ES-I3 (cell line): ENCODE results near the gene P3H1.

ENCODE experiments used
- H3K36me3 ChIP-seq: 2 replicates; pipeline ENCODE4 v1.6.1; 2013; ENCODE audit warnings: mild to moderate bottlenecking, low read length, control low read depth, moderate library complexity; ENCODE audit not compliant: insufficient read depth
- H3K4me1 ChIP-seq: 2 replicates; pipeline ENCODE4 v1.6.1; 2013; ENCODE audit warnings: mild to moderate bottlenecking, control low read depth, low read length; ENCODE audit not compliant: insufficient read depth
- H3K9ac ChIP-seq: 2 replicates; pipeline ENCODE4 v1.6.1; 2013; ENCODE audit warnings: low read depth, mild to moderate bottlenecking, low read length, moderate library complexity
- H3K9me3 ChIP-seq: 2 replicates; pipeline ENCODE4 v1.6.1; 2013; ENCODE audit warnings: mild to moderate bottlenecking, low read length, moderate library complexity; ENCODE audit not compliant: control insufficient read depth, insufficient read depth

P3H1 gene

DNA sequence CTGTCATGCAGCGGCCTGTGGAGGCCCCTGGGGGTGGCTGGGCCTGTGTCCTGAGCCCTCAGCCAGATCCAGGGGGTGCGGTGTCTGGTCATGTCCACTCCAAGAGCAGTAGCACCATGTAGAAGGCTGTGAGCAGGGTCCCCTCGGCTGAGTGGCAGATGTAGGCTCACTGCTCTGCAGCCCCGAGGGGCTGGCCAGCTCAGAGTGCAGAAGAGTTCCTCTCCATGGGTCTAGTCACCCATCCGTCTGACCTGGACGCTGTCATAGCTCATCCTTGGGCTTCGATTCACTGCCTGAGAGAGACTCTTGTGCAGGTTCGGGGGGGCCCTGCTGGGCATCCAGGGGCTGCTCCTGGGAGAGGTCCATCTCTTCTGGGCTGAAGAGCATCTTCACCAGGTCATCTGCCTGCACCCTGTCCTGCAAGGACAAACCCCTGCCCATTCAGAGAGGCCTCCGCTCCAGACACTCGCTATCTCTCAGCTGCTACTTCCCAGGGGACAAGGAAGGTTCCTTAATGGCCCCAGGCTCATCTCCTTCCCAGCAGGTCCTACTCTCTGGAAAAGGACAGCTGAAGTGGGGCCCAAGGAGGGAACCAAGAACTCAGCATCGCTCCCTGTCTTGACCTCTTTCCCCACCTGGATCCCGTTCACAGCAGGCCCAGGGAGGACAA, 20.3 kb downstream of the P3H1 start:
- H3K36me3 ChIP-seq: peaks cover 13% of the 10 kb centered on the region; the same call in 1 of the 2 replicates
- H3K9me3 ChIP-seq: no peaks in the 10 kb centered on the region; the same call in 1 of the 2 replicates
- no peak overlapping the region for H3K9ac ChIP-seq
- peaks cover 9% of the 10 kb centered on the region for H3K4me1 ChIP-seq

DNA sequence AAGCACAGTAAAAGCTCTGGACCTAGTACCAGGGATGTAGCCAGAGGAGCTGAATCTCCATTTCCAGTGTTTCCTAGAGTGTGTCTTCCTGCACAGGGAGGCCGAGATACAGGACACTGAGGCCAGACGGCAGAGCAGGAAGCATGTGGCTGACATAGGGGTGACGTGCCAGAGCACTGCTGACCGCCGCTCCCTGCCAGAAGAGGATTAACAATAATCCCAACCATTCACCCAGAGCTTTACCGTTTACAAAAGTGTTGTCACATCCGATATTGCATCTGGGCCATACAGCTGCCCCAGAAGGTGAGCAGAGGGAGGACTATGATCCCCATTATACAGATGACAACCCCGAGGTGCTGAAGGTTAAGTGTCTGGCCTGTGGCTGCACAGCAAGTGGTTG, 21.0 kb downstream of the P3H1 start:
- Histone ChIP-seq H3K36me3 (peaks cover 12% of the 10 kb centered on the region; the same call in 1 of the 2 replicates), H3K9ac (no peak overlapping the region), H3K9me3 (no peaks in the 10 kb centered on the region; the same call in 1 of the 2 replicates), H3K4me1 (peaks cover 14% of the 10 kb centered on the region)

DNA sequence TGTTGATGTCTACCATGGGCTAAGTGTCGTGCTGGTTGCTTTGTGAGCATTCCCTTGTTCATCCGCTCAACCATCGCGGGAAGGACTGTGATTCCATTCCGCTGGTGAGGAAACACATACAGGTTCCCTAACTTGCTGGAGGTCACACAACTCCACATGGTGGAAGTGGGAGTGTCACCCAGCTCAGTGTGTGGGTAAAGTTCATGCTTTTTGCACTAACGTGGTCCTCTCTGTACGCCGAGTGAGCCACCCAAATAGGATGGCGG, 22.7 kb downstream of the P3H1 start:
- no peaks in the 10 kb centered on the region for H3K9me3 ChIP-seq
- peaks cover 6% of the 10 kb centered on the region; the same call in 1 of the 2 replicates for H3K36me3 ChIP-seq
- H3K4me1 ChIP-seq: peaks cover 25% of the 10 kb centered on the region
- no peak overlapping the region for H3K9ac ChIP-seq

GRCh38 chr1:42743317-42744147, 23.3 kb downstream of the P3H1 start:
- H3K4me1 ChIP-seq: peaks cover 30% of the 10 kb centered on the region
- no peak overlapping the region for H3K9ac ChIP-seq
- no peaks in the 10 kb centered on the region for H3K9me3 ChIP-seq
- H3K36me3 ChIP-seq: peaks cover 6% of the 10 kb centered on the region; the same call in 1 of the 2 replicates

DNA sequence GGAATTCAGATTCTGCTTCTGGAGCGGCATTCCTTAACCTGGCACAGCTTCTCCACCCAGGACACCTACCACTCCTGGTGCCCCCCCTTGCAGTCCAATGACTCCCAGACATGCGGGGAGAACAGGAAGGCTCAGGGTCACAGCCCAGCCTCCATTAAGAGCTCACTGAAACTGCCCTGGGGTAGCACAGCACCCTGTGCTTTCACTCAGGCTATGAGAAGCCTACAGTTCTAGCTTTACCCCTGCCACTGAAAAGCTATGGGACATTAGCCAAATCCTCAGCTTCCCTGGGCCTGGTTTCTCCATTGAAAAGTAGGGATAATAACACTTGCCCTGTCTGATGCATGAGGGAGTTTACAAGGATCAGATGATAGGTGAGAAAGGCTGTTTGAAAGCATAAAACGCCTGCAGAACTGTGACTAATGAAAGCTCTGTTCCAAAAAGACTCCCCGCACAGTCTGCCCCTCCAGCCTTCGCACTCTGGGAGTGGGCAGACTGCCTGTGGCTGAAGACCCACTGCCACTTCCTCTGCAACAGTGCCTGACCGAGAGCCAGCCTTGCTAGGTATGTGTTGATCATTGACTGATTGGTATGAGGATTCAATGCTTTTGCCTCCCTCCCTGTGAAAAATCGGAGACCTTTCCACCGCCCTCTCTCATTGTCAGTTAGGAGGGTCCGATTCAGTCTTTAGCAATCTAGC, 24.1 kb downstream of the P3H1 start:
- Histone ChIP-seq H3K36me3 (peaks cover 6% of the 10 kb centered on the region; the same call in 1 of the 2 replicates), H3K9ac (no peak overlapping the region), H3K4me1 (peaks cover 30% of the 10 kb centered on the region), H3K9me3 (no peaks in the 10 kb centered on the region)

DNA sequence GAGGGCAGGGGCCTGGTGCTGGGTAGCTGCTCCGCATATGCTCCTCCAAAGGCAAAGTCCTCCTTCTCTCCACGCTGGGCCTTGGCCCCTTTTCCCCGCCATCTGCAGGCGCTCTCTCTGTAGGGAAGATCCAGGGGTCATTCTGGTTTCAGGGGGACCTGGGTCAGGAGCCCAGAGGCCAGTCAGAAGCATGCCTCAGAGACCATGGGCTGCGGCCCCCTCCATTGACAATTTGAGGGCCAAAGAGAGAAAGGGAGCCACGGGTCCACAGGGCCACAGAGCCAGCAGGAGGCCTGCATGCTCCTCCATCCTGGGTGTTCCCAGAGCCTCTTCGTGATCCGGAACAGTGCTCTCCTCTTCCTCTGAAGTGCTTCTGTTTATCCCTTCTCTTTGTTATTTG, 24.7 kb downstream of the P3H1 start:
- no peaks in the 10 kb centered on the region for H3K9me3 ChIP-seq
- H3K36me3 ChIP-seq: peaks cover 6% of the 10 kb centered on the region; the same call in 1 of the 2 replicates
- H3K4me1 ChIP-seq: peaks cover 30% of the 10 kb centered on the region
- H3K9ac ChIP-seq: no peak overlapping the region

GRCh38 chr1:42741706-42742105, 25.1 kb downstream of the P3H1 start:
- peaks cover 30% of the 10 kb centered on the region for H3K4me1 ChIP-seq
- H3K36me3 ChIP-seq: peaks cover 6% of the 10 kb centered on the region; the same call in 1 of the 2 replicates
- H3K9me3 ChIP-seq: no peaks in the 10 kb centered on the region
- no peak overlapping the region for H3K9ac ChIP-seq

DNA sequence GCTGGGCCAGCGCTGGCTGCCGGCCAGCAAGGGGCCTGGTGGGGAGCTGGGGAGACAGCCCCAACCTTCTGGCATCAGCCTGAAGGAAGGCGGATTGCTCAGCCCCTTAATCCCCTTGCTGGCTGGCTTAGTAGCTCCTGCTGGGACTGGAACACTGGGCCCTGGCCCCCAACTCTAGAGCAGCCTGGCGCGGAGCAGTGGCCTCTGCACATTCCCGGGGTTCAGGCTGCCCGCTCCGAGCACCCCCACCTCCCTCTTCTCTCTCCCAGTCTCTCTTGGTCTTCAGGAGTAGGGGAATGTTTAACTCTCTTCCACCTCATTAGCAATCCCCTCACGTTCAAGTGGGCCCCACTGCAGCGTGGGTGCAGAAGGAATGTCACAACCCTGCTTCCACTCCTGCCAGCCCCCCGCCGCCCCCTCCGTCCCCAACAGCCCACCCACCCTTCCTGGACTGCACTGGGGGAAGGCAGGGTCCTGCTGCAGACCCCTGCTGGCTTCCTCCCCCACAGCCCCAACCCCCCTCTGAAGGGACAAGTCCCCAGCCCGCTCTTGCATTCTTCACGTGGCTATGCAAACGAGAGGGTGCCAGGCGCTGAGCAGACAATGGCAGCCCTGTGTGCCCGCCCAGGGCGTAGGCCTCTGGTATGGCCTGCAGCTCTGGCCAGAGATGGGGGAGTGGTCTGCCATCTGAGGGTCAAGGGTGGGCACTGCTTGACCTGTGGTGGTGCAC, 25.8 kb downstream of the P3H1 start:
- H3K4me1 ChIP-seq: peaks cover 30% of the 10 kb centered on the region
- no peak overlapping the region for H3K9ac ChIP-seq
- H3K36me3 ChIP-seq: peaks cover 4% of the 10 kb centered on the region; the same call in 1 of the 2 replicates
- no peaks in the 10 kb centered on the region for H3K9me3 ChIP-seq

- H3K9me3 ChIP-seq: no peaks in the 10 kb centered on the region
- H3K36me3 ChIP-seq: no peaks in the 10 kb centered on the region
- H3K9ac ChIP-seq: peak within 1 kb of the TSS; percentile 24; the same call in 1 of the 2 replicates
- H3K4me1 ChIP-seq: peaks cover 30% of the 10 kb centered on the region
Observed at GRCh38 chr1:42739753-42740700, 26.8 kb downstream of the P3H1 start, which contains the start of gene CLDN19. Gene CLDN19 (minus strand): TSS chr1:42740236. CDS start chr1:42740063, 173 bp downstream.

- Histone ChIP-seq H3K4me1 (peaks cover 37% of the 10 kb centered on the region), H3K36me3 (no peaks in the 10 kb centered on the region), H3K9ac (no peak overlapping the region), H3K9me3 (no peaks in the 10 kb centered on the region)
Observed at GRCh38 chr1:42738678-42739226, 28.1 kb downstream of the P3H1 start.

- Histone ChIP-seq H3K9ac (no peak overlapping the region), H3K9me3 (no peaks in the 10 kb centered on the region), H3K4me1 (peaks cover 36% of the 10 kb centered on the region), H3K36me3 (no peaks in the 10 kb centered on the region)
Observed at GRCh38 chr1:42737986-42738677, 28.7 kb downstream of the P3H1 start.

- H3K9ac ChIP-seq: no peak overlapping the region
Observed at GRCh38 chr1:42737257-42737656, 29.6 kb downstream of the P3H1 start.

More at GRCh38 chr1:42737257-42737656, 29.6 kb downstream of the P3H1 start:
- no peaks in the 10 kb centered on the region for H3K9me3 ChIP-seq
- H3K4me1 ChIP-seq: peaks cover 33% of the 10 kb centered on the region; the same call in 1 of the 2 replicates
- no peaks in the 10 kb centered on the region for H3K36me3 ChIP-seq
